Brain pericyte (primary cell): ENCODE results near the gene ERBIN.
"Not testable (repeated sequence)": the region's sequence is repeated elsewhere in the genome, so short reads cannot be mapped to it uniquely, and the experiment has no call there.

Experiments used
- DNase-seq: peaks from one replicate; pipeline ENCODE4 v3.0.0-alpha.2; 2012; ENCODE audit warnings: low read depth, low spot score

The ERBIN gene

DNA sequence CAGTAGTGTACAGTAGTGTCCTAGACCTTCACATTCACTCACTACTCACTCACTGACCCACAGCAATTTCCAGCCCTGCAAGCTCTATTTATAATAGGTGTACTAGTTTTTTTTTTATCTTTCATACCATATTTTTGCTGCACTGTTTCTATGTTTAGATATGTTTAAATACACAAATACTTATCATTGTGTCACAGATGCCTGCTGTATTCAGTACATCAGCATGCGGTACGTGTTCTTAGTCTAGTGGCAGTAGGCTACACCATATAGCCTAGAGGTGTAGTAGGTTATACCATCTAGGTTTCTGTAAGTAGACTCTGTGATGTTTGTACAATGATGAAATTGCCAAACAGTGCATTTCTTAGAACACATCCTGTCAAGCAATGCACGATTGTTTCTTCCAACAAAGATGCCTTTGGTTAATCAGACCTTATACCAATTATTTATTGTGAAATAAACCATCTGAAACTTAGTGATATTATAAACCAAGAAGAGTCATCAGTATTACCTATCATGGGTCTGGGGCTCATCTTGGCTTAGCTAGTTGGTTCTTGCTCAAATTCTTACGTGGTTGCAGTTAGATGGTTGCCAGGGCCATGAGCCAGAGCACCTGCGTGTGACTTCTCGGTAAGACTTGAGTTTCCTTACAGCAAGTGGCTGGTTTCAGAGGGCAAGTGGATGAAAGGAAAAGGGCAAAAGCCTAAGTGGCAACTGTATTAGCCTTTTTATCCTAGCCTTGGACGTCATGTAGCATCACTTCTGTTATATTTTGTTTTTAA is 41.1 kb downstream of the ERBIN start:
- DNase-seq, result no peak

DNA sequence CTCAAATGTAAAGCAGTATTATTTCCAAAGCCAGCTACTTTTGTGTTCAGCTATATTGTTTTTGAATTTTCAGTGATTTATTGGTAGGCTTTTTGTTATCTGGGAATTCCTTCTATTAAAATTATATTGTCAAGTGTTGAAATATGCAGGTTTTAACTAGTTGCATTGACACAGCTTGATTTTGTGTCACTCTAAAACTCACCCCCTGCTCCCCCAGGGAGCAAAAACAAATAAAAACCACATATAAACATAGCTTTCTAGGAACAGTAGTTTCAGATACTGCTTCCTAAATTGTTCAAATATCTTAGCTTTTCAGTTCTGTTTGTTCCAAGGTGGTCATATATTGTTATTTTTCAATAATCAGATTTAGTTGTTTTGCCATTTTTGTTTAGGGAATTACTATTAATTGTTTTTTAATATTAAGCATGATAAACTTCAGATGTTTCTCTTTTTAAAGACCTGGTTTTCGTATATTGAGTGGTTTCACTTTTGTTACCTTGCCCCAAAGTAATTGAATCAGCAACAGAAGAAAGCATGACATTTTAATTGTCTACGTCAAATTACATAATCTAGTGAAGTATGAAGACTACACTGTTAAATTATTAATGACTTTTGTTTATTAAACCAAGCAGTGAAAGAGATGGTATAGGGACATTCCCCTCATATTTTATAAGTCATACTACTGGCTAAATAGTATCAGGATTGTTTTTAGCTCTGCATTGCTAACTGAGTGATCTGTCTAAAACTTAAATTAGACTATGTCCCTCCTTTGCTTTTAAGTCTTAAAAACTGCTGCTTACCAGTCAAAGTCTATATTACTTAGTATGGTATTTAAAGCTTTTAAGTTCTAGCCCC is 43.4 kb downstream of the ERBIN start:
- no peak for DNase-seq

DNA sequence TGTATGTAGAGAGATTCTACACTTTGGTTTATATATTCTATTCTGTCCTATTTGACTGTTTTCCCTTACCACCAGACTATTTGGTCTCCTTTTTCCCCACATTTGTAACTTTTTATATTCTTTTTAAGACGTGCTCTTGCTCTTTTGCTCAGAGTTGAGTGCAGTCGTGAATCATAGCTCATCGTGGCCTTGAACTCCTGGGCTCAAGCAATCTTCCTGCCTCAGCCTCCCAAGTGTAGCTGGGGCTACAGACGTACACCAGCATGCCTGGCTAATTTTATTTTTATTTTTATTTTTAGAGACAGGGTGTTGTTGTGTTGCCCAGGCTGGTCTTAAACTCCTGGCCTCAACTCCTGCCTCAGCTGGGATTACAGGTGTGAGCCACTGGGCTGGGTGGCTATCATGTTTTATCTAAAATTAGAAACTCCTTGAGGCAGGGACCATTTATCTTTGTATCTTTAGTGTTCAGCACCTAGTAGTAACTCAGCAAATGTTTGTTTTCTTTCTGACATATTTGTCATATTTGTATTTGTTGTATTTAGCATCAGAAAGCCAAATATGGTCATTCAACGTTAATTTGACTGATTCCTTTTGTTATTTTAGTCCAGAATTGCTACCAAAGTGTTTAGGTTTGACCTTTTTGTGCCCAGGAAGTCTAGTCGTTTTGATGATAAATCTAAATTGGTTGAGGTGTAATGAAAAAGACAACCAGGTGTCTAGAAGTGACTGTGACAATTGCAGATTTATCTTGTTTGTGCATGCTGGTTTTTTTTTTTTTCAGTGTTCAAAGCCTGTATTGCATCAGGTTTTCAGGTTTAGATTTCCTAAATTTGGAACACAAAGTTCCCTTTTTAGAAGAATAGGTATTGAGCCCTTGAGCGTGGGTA is 44.3 kb downstream of the ERBIN start:
- DNase-seq, result no peak

DNA sequence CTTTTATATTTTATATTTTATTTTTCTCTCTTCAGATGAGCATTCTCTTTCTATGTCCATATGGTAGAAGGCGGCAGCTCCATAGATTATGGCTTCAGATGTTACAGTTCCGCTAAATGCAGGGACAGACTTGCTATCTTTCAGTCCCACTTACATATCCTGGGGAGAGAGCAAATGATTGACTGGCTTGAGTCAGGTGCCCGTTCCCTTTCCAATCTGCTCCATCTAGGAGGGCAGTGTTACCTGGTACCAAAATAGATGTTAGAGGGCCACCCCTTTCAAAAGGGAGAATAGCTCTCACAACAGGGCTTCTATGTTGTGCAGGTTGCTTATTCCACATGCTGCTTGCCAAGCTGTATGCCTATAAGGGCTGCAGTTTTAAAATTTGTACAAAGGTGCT is 45.3 kb downstream of the ERBIN start:
- no peak for DNase-seq

DNA sequence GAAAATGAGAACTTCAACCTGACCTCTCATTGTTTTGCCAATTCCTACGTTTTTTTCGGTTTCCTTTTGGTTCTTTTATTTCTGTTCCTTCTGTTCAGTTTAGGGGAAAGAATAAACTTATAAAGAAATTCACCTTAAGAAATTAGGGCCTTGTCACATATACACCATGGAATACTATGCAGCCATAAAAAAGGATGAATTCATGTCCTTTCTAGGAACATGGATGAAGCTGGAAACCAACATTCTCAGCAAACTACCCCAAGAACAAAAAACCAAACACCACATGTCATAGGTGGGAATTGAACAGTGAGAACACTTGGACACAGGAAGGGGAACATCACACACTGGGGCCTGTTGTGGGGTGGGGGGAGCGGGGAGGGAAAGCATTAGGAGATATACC is 46.5 kb downstream of the ERBIN start:
- DNase-seq, result not testable (repeated sequence)

DNA sequence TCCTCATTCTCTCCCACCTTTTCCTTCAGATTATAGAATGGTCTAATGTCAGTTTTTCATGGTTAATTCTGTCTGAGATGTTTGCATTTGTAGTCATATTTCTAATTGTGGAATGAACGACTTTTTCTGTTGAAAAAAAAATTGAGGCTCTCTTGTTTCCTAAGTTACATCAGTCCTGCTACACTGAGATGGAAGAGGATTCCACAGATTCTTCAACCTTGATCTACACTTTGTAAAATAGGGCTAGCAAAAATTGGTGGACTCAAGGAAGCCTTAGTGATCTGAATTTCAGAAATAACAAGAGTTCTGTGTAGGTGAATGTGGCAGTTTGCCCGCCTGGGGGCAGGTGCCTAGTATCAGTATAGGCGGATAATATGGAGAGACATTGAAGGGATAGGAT is 51.9 kb downstream of the ERBIN start:
- no peak for DNase-seq

DNA sequence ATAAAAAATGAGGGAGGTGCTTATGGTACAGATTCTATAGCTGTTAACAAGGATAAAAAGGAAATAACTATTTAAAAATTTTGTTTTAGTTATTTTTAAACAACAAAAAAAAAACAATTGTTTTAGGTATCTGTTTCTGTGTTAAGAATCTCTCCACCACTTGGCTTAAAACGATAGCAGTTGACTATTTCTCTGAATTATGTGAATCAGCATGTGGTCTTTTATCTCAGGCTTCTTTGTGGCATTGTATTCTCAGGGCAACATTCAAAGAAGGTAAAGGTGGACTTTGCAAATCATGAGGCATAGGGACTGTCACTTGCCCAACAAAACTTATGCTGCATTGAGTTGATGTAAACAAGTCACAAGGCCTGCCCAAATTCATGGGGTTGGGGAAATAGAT is 55.2 kb downstream of the ERBIN start:
- no peak for DNase-seq

DNA sequence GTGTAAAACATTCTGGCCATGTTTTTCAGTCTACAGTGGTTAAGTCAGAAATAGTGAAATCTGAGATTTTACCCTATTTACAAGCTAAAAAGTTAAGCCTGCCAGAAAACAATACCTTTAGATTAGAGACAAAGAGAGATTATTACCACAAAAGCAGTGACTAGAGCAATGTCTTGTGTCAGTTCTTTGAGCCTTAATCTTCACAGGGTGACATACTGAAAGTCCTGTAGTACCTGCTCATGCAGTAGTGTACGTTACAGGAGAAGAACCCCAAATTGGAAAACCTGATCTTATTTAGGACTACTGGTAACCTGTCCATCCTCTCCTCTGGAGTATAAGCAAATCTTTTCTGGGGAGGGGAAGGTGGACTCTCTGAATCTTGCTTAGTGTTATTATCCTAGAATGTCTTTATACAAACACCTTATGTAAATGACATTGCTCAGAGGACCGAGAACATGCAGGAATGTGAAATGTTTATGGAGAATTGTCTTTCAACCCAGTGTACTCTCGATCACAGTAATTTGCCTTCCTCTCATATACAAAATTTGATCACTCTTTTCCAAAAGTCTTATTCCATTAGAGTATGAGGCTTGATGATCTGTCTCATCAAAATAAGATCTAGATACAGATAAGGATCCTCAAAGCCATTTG is 55.7 kb downstream of the ERBIN start:
- no peak for DNase-seq

DNA sequence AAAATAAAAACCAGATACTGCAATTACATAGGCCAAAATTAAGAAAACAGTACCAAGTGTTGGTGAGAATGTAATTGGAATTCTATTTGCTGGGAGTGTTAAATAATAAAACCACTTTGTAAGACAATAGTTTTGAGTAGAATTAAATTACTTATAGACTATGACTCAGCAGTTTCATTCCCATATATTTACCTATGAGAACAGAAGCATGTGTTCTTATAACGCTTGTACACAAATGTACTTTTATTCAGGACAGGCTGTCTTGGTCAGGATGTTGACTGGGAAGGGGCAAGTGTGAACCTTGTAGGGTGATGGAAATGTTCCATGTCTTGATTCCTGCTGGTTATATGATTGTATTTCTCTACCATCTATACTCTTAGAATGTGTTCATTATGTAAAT is 56.3 kb downstream of the ERBIN start:
- DNase-seq, result no peak

DNA sequence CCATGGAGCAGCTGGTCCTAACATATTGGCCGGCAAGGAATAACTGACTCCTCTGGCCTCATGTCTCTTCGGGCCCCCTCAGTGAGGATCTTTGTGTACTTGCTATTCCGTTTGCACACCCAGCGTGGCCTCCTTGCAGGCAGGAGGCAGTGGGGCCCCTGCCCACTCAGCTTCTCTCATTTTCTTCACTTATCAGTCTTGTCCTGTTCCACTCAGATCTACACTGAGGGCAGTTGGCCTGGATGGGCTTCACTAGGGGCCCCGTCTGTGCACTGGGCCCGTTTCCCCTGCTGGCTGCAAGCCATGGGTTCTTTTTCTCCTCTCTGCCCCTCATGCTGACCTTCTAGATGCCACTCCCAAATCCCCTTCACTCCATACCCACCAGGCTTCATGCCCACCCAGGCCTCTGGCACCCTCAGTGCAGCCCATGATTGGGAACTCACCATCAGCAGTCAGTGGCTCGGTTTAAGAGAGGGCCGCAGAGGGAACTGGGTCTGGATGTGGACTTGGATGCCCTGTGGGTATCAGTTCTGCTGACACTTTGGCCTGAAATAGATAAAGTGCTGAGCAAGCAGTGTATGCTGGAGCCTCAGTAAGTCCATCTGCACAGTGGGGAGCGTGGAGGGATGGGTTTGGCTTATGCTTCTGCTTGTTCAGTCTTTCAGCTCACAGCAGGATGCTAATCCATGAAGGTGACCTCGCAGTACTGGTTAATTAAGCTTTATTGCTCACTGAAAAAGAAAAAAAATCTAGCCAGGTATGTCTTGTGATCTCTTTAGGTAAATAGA is 57.9 kb downstream of the ERBIN start:
- no peak for DNase-seq

DNA sequence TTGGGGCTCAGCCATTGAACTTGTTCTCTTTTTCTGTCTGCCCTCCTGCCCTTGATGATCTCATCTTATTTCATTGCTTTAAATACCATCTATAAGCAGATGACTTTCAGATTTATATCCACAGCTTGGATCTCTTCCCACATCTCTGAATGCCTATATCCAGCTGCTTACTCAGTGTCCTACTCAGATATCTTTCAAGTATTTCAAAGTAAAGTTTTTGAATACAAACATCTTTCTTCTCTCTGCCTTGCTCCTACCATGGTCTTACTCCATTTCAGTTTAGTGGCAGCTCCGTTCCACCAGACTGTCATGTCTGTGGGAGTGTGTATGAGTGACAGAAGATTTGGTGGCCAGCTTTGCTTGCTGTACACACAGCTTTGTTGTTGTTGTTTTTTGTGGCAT is 59.7 kb downstream of the ERBIN start:
- DNase-seq, result peak; percentile 2

DNA sequence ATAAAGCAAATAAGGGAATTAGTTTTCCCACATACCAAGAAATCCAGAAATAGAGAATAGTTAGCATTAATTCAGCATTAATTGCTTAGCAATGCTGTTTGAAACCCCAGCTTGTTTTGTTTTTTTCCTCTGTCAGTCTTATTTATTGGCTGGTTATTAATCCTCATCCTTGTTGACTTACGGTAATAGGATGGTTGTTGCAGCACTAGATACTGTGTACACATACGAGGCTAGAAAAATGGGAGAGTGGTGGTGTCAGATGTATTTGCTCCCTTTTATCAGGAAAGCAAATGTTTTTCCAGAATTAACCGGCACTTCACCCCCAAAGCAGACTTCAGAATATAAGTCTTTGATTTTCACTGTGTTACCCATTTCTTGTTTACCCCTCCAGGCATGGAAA is 60.4 kb downstream of the ERBIN start:
- no peak for DNase-seq

DNA sequence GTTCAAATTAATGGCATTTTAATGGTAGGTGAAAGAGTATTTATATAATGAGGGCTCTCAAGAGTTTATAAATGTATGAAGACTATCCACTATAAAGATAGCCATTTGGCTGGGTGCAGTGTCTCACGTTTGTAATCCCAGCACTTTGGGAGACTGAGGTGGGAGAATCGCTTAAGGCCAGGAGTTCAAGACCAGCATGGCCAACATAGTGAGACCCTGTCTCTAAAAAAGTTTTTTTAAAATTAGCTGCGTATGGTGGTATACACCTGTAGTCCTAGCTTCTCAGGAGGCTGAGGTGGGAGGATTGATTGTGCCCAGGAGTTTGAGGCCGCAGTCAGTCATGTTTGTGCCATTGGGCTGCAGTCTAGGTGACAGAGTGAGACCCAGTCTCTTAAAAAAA is 61.6 kb downstream of the ERBIN start:
- no peak for DNase-seq

DNA sequence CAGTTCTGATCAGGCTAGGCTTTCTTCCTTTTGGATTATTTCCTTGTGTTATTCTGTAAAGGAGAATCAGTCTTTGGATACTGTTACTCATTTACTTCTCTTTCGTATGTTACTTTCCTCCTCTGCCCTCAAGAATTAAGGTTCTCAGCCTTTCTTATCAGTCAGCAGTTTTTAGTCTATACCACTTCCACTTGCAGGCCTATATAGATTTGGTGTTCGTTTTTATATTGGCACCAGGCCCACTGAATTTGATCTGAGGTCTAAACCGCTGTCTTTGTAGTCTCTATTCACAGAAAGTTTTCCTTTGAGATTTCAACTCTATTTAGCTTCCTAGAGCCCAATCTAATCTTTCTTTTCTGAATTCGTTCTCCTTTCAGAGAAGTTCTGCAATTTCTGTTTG is 62.8 kb downstream of the ERBIN start:
- DNase-seq, result no peak

DNA sequence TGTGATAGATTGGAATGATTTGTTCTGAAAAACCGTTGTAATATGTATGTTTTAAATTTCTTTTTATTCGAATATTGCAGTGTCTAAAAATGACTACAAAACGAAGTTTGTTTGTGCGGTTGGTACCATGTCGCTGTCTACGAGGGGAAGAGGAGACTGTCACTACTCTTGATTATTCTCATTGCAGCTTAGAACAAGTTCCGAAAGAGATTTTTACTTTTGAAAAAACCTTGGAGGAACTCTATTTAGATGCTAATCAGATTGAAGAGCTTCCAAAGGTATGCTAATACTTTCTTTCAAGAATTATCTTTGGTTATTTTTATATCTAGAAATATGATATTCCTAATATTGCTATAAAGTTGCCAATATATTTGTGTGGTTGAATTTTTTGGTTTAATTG is 66.3 kb downstream of the ERBIN start:
- DNase-seq, result no peak

DNA sequence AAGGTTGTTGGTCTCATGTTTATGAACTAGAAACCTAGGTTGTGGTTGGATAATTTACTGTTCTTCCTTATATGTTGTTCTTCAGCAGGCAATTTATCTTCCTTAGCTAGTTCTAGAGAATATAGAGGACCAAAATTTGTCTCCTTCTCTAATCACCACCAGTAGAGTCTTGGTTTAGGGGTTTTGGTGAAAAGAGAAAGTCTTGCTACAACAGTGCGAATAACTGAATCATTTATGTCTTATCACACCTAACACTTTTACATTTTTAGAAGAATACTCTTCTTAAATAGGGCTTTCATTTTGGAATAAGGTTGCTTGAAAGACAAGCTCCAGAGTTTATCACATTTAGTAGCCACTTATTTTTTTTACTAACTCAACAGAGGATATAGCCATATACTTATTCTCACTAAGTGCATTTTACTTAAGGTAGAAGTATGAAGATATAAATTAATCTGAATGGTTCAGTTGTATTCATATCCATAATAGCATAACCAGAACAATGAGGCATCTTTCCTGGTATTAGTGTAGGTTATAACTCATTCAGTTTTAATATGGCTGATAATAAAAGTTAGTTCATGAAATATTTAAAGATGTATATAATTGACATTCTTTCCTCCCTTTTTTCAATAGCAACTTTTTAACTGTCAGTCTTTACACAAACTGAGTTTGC is 67.9 kb downstream of the ERBIN start:
- DNase-seq, result no peak

DNA sequence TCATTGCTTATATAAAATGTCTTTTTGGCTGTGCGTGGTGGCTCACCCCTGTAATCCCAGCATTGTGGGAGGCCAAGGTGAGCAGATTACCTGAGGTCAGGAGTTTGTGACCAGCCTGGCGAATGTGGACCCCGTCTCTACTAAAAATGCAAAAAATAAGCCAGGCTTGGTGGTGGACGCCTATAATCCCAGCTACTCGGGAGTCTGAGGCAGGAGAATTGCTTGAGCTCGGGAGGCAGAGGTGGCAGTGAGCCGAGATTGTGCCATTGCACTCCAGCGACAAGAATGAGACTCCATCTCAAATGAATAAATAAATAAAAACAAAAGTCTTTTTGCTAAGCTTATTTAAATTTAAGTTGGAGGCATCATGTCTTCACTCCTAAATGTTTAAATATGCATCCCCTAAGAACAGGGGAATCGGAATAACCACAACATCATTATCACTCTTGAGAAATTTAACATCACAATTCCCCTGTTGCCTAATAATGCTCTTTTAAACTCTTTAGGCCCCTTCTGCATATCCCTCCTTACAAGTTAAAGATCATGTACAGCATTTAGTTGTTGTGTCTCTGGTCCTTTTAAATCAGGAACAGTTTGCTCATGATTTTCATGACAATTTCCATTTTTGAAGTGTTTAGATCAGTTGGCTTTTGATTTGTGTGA is 72.8 kb downstream of the ERBIN start:
- DNase-seq, result no peak

DNA sequence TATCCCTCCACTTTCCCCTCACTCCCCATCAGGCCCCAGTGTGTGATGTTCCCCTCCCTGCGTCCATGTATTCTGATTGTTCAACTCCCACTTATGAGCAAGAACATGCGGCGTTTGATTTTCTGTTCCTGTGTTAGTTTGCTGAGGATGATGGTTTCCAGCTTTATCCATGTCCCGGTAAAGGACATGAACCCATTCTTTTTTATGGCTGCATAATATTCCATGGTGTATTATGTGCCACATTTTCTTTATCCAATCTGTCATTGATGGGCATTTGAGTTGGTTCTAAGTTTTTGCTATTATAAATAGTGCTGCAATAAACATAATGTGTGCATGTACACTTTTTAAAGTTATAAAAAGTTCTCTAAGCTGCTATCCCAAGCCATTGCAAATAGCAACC is 75.6 kb downstream of the ERBIN start:
- no peak for DNase-seq

DNA sequence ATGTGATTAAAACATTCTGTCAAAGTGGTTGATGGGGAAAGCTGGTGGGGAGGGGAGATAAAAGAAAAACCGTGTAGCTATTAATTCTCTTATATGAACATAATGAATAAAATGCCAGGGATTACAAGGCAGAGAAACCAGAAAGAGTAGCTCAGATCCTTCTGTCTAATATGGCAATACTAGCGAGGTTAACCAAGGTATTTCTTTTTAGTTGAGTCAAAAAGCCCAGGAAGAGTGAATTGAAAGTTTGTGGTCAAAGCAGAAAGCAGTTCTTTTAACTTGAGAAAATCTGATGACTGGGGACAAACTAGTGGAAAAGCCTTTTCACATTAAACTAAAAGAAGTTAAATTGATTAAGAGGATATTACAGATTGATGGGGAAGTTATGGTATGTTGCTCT is 76.0 kb downstream of the ERBIN start:
- DNase-seq, result no peak

DNA sequence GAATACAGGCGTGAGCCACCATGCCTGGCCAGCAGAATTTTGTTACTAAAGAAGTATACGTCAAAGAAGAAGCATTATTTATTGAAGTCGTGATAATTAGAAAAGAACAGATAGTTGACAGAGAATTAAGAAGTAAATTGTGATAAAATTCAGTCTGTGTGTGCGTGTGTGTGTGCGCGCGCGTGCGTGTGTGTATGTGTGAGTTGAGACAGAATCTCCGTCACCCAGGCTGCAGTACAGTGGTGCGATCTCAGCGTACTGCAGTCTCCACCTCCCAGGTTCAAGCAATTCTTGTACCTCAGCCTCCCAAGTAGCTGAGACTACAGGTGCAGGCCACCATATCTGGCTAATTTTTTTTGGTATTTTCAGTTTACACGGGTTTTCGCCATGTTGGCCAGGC is 77.8 kb downstream of the ERBIN start:
- no peak for DNase-seq
